Natural killer cell treated with Interleukin-12 subunit alpha and Interleukin-12 subunit beta and Interleukin-15 and Interleukin-18, amount 100 ng/mL, for 72 hours (primary cell): ENCODE measurements around the gene GRM1. TPM values are rescaled to one million over a fixed set of nuclear protein-coding genes. Genes with fewer than 3 reads are reported as not detected.

ENCODE experiments used
- ATAC-seq, 2 donors: fragments of 150-1000 bp; cut with Tn5 transposase in 1 of 2; sonication (Bioruptor Pico), chemical (Tn5 transposase) in 1 of 2; 2 replicates each; pipeline ENCODE4 v1.10.0; 2021
- DNase-seq: peaks from one replicate; pipeline ENCODE4 v3.0.0; 2022; ENCODE audit warnings: low spot score
- H3K27ac Mint-ChIP-seq, 2 donors: 1 replicate in 1 of 2; 2 replicates in 1 of 2; pipeline ENCODE4 v1.8.0; 2022; ENCODE audit warnings: mixed read lengths in 2 of 2, mild to moderate bottlenecking in 1 of 2, moderate library complexity in 1 of 2
- H3K27me3 Mint-ChIP-seq, 2 donors: 1 replicate in 1 of 2; 2 replicates in 1 of 2; pipeline ENCODE4 v1.8.0; 2022; ENCODE audit warnings: mixed read lengths in 2 of 2
- H3K36me3 Mint-ChIP-seq: one replicate; pipeline ENCODE4 v1.8.0; 2022; ENCODE audit warnings: mixed read lengths
- H3K4me1 Mint-ChIP-seq, 2 donors: 1 replicate in 1 of 2; 2 replicates in 1 of 2; pipeline ENCODE4 v1.8.0; 2022; ENCODE audit warnings: low read depth in 2 of 2, mixed read lengths in 2 of 2, mild to moderate bottlenecking in 1 of 2
- H3K4me3 Mint-ChIP-seq: one replicate; pipeline ENCODE4 v1.8.0; 2022; ENCODE audit warnings: mixed read lengths
- H3K9me3 Mint-ChIP-seq: 2 replicates; pipeline ENCODE4 v1.8.0; 2022; ENCODE audit warnings: mixed read lengths
- total RNA-seq, 2 donors: library from RNA; stranded (reverse); gene quantifications; one replicate each; pipeline ENCODE4 v1.2.3, GENCODE V29; 2022

The GRM1 gene
- total RNA-seq, 2 donors from 2014 or later: not detected

GRCh38 chr6:146310628-146311027 lies 281.8 kb downstream of the GRM1 start:
- Mint-ChIP-seq H3K4me3 (no peak overlapping the region), H3K27ac (no peak overlapping the region), H3K4me1 (no peaks in the 10 kb centered on the region), H3K9me3 (no peaks in the 10 kb centered on the region), H3K27me3 (no peaks in the 10 kb centered on the region), H3K36me3 (no peaks in the 10 kb centered on the region)
- DNase-seq: no peak
- ATAC-seq: no peak

GRCh38 chr6:146311079-146311478 lies 282.2 kb downstream of the GRM1 start:
- Mint-ChIP-seq H3K27ac (no peak overlapping the region), H3K36me3 (no peaks in the 10 kb centered on the region), H3K27me3 (no peaks in the 10 kb centered on the region), H3K4me3 (no peak overlapping the region), H3K9me3 (no peaks in the 10 kb centered on the region), H3K4me1 (no peaks in the 10 kb centered on the region)
- DNase-seq (no peak), ATAC-seq (no peak)

- Mint-ChIP-seq H3K9me3 (no peaks in the 10 kb centered on the region), H3K4me3 (no peak overlapping the region), H3K27me3 (no peaks in the 10 kb centered on the region), H3K4me1 (no peaks in the 10 kb centered on the region), H3K36me3 (no peaks in the 10 kb centered on the region), H3K27ac (no peak overlapping the region)
- ATAC-seq (no peak), DNase-seq (no peak)
These were observed 283.7 kb downstream of the GRM1 start for GRCh38 chr6:146312608-146313007.

GRCh38 chr6:146315381-146316174 lies 286.7 kb downstream of the GRM1 start:
- H3K36me3 Mint-ChIP-seq: no peaks in the 10 kb centered on the region
- ATAC-seq (no peak), DNase-seq (no peak)
- H3K4me3 Mint-ChIP-seq: no peak overlapping the region
- no peaks in the 10 kb centered on the region for H3K9me3 Mint-ChIP-seq
- no peaks in the 10 kb centered on the region for H3K4me1 Mint-ChIP-seq
- H3K27ac Mint-ChIP-seq: no peak overlapping the region
- H3K27me3 Mint-ChIP-seq: no peaks in the 10 kb centered on the region

GRCh38 chr6:146316175-146316495 lies 287.3 kb downstream of the GRM1 start:
- H3K4me1 Mint-ChIP-seq: no peaks in the 10 kb centered on the region
- H3K36me3 Mint-ChIP-seq: no peaks in the 10 kb centered on the region
- no peaks in the 10 kb centered on the region for H3K9me3 Mint-ChIP-seq
- no peak for ATAC-seq
- no peak overlapping the region for H3K27ac Mint-ChIP-seq
- no peaks in the 10 kb centered on the region for H3K27me3 Mint-ChIP-seq
- H3K4me3 Mint-ChIP-seq: no peak overlapping the region
- DNase-seq: no peak

- H3K9me3 Mint-ChIP-seq: peaks cover 4% of the 10 kb centered on the region
- no peak for ATAC-seq
- no peaks in the 10 kb centered on the region for H3K27me3 Mint-ChIP-seq
- H3K4me1 Mint-ChIP-seq: no peaks in the 10 kb centered on the region
- no peak overlapping the region for H3K27ac Mint-ChIP-seq
- no peak for DNase-seq
- no peak overlapping the region for H3K4me3 Mint-ChIP-seq
- no peaks in the 10 kb centered on the region for H3K36me3 Mint-ChIP-seq
These were observed 302.2 kb downstream of the GRM1 start for GRCh38 chr6:146331013-146331412.

- Mint-ChIP-seq H3K9me3 (peaks cover 6% of the 10 kb centered on the region), H3K36me3 (no peaks in the 10 kb centered on the region), H3K27me3 (no peaks in the 10 kb centered on the region), H3K4me1 (no peaks in the 10 kb centered on the region), H3K27ac (no peak overlapping the region), H3K4me3 (no peak overlapping the region)
- DNase-seq (no peak), ATAC-seq (no peak)
These were observed 306.5 kb downstream of the GRM1 start for GRCh38 chr6:146335336-146335735.

DNA sequence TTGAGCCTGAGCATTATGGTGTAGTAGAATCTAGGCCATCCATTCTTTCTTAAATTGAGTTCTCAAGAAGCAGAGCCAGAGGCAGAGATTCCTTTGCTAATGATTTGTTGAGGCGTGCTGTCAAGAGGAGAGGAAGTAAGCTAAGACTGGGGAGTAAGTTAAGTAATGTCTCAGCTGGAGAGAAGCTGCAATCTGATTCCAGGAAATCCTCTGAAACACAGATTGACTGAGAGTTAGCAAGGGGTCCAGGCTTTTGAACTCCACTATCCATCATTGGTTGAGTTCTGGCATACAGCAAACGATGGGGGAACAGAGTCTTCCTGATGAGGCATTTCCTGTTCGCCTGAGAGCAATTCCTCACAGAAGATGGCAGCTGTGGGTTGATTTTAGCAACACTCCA lies 307.3 kb downstream of the GRM1 start:
- no peak for DNase-seq
- H3K27me3 Mint-ChIP-seq: no peaks in the 10 kb centered on the region
- H3K9me3 Mint-ChIP-seq: peaks cover 6% of the 10 kb centered on the region
- H3K4me1 Mint-ChIP-seq: no peaks in the 10 kb centered on the region
- no peak overlapping the region for H3K4me3 Mint-ChIP-seq
- no peak for ATAC-seq
- H3K27ac Mint-ChIP-seq: no peak overlapping the region
- no peaks in the 10 kb centered on the region for H3K36me3 Mint-ChIP-seq

DNA sequence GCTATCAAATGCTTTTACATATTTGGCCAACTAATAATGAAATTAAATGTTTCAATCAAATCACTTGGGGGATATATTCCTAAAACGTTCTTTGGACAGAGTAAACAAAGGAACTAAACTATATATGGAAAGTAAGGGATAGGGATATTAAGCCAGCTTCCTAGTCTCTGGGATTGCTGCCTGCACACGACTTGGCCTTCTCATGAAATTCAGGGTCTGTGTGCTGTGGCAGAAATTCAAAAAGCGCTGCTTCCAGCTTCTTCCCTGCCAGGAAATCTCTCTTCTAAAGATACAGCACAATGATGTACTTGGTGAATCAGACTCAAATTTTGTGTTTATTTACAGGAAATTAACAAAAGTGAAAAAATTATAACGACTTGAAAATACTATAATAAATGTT lies 308.5 kb downstream of the GRM1 start:
- Mint-ChIP-seq H3K27me3 (no peaks in the 10 kb centered on the region), H3K27ac (no peak overlapping the region), H3K4me3 (no peak overlapping the region), H3K4me1 (no peaks in the 10 kb centered on the region), H3K9me3 (peaks cover 6% of the 10 kb centered on the region), H3K36me3 (no peaks in the 10 kb centered on the region)
- DNase-seq: no peak
- ATAC-seq: no peak

GRCh38 chr6:146339716-146340115 lies 310.9 kb downstream of the GRM1 start:
- Mint-ChIP-seq H3K27ac (no peak overlapping the region), H3K36me3 (no peaks in the 10 kb centered on the region), H3K27me3 (no peaks in the 10 kb centered on the region), H3K4me1 (no peaks in the 10 kb centered on the region), H3K9me3 (peaks cover 6% of the 10 kb centered on the region), H3K4me3 (no peak overlapping the region)
- DNase-seq: no peak
- no peak for ATAC-seq

DNA sequence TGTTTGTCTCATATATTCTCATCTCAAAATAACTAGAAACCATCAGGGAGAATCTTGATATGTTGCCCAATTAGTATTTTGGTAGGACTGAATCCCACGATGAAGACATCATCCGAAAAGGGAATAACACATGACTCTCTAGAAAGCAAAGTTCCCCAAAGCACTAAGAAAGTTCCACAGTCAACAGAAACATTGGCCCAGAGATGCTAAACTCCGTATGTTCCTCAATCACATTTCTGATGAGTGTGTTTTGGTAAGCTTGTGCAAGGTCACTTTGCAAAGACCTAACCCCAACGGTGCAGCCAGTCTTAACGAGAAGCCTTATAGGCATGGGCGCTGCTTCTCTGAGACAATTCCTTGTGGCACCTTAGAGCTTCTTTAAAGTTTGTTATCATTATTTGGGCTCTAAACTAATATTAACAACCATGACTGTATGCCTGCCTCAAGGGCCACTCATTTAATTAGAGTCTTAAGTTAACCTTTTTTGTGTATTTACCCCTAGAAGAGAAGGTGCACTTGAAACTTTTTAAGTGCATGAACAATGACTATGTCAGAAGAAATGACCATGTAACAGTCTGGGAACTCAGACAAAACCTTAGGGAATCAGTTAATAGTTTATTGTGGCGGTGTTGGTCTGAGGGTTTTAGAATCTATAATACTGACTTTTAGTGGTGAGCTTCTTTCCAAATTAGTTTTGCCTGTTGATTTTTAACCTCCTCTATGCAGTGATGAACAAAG lies 312.8 kb downstream of the GRM1 start:
- Mint-ChIP-seq H3K27me3 (no peaks in the 10 kb centered on the region), H3K4me3 (no peak overlapping the region), H3K27ac (no peak overlapping the region), H3K4me1 (no peaks in the 10 kb centered on the region), H3K36me3 (no peaks in the 10 kb centered on the region), H3K9me3 (peaks cover 4% of the 10 kb centered on the region)
- ATAC-seq (no peak), DNase-seq (no peak)

DNA sequence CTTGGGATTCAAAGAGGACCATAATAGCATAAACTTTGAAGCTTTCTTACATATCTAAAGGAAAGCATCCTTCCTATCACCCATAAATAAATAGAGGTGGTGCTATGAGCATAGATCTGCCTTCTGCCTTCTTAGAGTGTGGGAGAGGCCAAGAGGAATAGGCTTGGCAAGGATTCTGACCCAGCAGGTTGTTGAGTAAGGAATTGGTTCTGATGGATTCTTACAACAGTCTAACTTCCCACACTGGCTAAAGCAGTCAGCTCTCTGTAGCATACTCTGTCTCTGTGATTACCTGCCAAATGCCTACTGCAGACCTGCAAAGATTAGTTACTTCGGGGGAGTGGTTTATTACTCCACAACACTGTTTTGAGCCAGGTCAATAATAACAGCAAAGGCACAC lies 316.7 kb downstream of the GRM1 start:
- peaks cover 3% of the 10 kb centered on the region for H3K9me3 Mint-ChIP-seq

DNA sequence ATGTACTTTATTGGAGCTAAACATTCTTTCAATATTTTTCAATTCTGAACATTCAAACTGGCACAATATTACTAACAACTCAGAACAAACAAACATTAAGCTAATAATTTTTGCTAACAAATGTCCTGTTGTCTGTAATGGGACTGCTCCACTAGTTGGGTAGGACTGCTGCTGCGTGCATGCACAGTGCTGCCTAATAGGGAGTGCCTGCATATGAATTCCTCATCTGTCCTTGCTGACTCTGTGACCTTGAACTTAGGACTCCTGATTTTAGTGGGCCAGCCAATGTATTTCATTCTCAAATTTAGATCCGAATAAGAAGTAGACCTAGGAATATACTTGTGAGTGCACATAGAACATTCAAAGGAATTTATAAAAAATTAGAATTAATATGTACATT lies 318.2 kb downstream of the GRM1 start:
- Mint-ChIP-seq H3K27me3 (no peaks in the 10 kb centered on the region), H3K4me3 (no peak overlapping the region), H3K4me1 (no peaks in the 10 kb centered on the region), H3K36me3 (no peaks in the 10 kb centered on the region), H3K9me3 (peaks cover 3% of the 10 kb centered on the region), H3K27ac (no peak overlapping the region)
- ATAC-seq: no peak
- DNase-seq: no peak

More for the DNA sequence above, 316.7 kb downstream of the GRM1 start:
- ATAC-seq: no peak
- no peak overlapping the region for H3K27ac Mint-ChIP-seq
- no peak overlapping the region for H3K4me3 Mint-ChIP-seq
- no peaks in the 10 kb centered on the region for H3K27me3 Mint-ChIP-seq
- no peaks in the 10 kb centered on the region for H3K4me1 Mint-ChIP-seq
- H3K36me3 Mint-ChIP-seq: no peaks in the 10 kb centered on the region
- DNase-seq: no peak

- ATAC-seq (no peak), DNase-seq (no peak)
- H3K36me3 Mint-ChIP-seq: no peaks in the 10 kb centered on the region
- H3K9me3 Mint-ChIP-seq: peaks cover 3% of the 10 kb centered on the region
- no peaks in the 10 kb centered on the region for H3K4me1 Mint-ChIP-seq
- no peak overlapping the region for H3K27ac Mint-ChIP-seq
- H3K27me3 Mint-ChIP-seq: no peaks in the 10 kb centered on the region
- H3K4me3 Mint-ChIP-seq: no peak overlapping the region
These were observed 318.8 kb downstream of the GRM1 start for GRCh38 chr6:146347690-146348089.
